COLO668 (cell line): Measurements from ENCODE around the gene STXBP2.
A peak's percentile ranks its signal among the peaks of the same experiment; 100 is the strongest.

ENCODE experiments used
- DNase-seq: peaks from one replicate; lab custom pipeline; 2025; ENCODE audit not compliant: unreplicated experiment; lab: John Stamatoyannopoulos, UW

STXBP2 gene

GRCh38 chr19:7612282-7613274 lies 24.3 kb upstream of the STXBP2 start:
- DNase-seq = no peak

DNA sequence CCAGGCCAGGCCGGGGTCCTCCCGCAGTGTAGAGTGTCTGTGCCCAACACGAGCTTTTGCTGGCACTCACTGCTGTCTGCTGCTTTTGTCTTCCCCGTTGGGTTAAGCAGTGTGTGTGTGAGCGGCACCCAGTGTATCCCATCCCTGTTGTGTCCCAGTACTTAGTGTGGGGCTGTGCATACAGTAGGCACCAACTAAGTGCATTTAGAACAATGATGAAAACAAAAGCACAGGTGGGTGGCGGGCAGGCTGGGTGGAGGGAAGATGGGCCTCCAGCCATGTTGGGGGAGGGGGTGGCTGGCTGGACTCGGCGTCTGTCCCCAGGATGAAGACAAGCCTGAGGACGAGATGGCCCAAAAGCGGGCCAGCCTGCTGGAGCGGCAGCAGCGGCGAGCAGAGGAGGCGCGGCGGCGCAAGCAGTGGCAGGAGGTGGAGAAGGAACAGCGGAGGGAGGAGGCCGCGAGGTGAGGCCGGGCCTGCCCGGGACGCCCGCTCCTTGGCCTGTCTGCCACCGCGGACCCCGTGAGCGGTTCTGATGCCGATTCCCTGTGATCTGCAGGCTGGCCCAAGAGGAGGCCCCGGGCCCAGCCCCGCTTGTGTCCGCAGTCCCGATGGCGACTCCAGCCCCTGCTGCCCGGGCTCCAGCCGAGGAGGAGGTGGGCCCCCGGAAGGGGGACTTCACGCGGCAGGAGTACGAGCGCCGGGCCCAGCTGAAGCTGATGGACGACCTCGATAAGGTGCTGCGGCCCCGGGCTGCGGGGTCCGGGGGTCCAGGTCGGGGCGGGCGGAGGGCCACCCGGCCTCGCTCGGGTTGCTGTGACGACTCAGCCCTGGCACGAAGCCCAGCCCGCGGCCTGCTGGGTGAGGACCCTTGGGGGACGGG lies 21.8 kb upstream of the STXBP2 start:
- DNase-seq = no peak

- no peak for DNase-seq
Measured at GRCh38 chr19:7617172-7617571, 19.7 kb upstream of the STXBP2 start.

- DNase-seq = no peak
Measured at GRCh38 chr19:7617735-7618134, 19.2 kb upstream of the STXBP2 start.

DNA sequence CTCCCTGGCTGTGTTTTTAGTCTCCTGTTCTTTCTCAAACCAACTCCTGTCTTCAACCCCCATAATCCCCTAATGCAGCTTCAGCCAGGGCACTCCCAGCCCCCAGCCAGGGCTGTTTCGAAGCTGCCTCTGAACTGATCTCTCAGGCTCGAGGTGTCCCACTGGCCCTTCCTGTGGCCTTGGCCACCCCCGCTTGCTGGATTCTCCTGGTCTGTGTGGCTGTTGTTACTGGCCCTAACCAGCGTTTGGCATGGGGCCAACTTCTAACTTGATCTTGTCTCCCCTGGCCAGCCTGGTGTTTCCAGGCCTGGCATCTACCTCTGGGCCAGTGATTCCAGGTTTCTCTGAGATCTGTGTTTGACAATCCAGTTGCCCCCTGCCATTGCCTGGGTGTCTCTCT lies 18.6 kb upstream of the STXBP2 start:
- DNase-seq = peak; percentile 14

- DNase-seq = no peak
Measured at GRCh38 chr19:7618771-7619510, 18.0 kb upstream of the STXBP2 start.

GRCh38 chr19:7619671-7620441 lies 17.1 kb upstream of the STXBP2 start:
- no peak for DNase-seq

DNA sequence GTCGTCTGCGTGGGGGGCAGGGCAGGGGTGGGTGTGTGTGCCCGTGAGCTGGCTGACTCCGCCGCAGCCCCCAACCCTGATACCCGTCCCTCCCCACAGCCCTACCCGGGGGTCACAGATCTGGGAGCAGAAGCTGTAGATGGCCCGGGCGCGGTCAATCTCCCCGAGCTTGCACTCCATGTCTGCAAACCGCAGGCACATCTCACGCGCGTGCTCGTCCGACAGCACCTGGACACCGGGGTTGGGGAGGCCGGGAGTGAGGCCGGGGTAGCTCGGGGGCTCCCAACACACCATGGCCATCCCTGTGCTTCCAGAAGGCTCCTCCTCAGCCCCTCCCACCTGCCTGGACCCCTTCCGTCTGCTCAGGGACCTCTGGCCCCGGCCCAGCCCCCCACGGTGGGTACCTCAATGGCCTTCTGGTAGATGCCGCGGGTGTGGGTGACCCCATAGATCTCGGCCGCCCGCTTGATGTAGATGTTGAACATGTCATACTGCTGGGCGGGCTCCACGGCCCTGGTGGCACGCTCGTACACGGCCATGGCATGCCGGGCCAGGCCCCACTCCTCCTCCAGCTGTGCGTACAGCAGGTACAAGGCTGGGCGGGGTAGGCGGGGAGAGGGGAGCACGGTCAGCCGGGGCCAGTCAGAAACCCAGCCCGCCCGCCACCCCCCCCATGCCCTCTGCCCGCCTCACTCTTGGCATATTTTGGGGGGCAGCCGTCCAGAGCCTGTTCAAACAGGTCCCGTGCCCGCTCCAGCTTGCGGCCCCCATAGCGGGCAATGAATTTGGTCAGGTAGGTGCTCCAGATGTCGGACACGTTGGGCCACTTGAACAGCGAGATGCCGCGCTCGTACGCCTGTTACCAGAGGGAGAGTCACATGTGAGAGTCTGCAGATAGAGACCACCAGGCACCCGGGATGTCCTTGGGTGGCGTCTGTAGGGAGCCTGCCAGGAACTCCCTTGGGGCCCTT lies 16.2 kb upstream of the STXBP2 start:
- no peak for DNase-seq

- no peak for DNase-seq
Measured at GRCh38 chr19:7622933-7623685, 13.8 kb upstream of the STXBP2 start.

GRCh38 chr19:7623725-7624603 lies 12.9 kb upstream of the STXBP2 start:
- DNase-seq = no peak

DNA sequence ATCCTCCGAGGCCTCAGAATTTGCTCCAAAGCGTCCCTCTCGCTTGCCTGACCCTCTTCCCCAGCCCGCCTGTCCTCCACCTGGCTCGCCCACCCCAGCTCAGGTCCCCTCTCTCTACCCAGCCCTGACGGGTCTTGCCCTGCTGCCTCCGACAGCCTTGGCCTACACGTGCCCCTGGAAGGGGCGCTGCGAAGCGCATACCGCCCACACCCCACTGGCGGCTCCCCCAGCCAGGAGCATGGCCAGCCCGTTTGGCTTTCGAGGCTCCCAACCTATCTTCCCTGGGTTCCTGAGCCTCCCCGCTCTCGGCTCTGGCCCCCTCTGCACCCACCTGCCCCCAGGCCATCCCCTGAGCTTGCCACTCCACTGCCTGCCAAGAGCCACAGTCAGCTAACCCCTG lies 12.1 kb upstream of the STXBP2 start:
- no peak for DNase-seq

GRCh38 chr19:7625763-7626372 lies 11.0 kb upstream of the STXBP2 start:
- DNase-seq = no peak

DNA sequence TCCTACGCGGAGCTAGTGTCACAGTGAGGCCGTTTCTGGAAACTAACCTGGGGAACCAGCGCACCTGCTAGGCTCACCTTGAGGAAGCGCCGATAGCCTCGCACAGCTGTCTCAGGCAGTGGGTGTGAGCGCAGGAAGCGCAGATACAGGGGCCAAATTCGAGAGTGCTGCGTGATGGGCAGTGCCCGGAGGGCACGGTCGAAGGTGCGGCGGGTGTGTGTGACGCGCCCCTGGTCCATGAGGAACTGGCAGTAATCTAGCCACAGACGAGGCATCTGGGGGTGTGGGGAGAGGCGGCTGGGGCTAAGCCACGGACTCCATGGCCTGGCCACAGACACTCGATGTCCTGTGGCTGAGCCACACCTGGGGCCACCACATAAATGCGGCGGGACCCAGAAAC lies 9.7 kb upstream of the STXBP2 start:
- no peak for DNase-seq

DNA sequence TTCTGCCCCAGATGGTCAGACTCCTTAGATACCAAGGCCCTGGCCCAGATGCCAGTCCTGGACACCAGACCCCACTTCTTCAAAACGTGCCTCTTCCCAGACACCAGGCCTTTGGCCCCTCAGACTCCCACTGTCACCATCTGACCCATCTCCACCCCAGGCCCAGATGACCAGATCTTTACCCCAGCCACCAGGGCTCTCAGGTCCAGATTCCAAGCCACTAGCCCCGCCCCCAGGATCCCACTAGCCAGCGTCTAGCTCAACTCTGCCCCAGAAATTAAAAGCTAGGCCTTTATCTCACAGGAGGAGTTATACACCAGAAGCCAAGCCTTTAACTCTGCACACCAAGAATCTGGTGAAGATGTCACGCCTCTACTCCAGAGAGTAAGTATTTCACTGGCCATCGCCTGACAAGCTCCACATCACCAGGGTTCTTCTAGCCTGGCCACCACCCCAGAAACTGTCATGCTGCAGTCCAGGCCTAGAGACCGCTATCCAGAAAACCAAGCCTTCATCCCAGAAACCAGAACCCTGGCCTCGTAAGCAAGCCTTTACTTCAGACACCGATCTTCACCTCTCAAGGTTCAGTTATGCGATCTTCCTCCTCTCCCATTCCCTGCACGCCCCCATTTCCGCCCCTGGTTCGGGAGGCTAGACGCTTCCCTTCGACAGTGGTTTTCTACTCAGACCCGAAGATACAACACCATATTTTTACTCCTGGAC lies 8.2 kb upstream of the STXBP2 start:
- DNase-seq = no peak

- peak; percentile 94 for DNase-seq
Measured at GRCh38 chr19:7629347-7630054, 7.4 kb upstream of the STXBP2 start, which contains the start of the genes PET100 and XAB2. PET100 (plus strand) TSS chr19:7629793; CDS start chr19:7629834, 41 bp downstream. XAB2 (minus strand) TSS chr19:7629545; CDS start chr19:7629527, 18 bp downstream.

DNA sequence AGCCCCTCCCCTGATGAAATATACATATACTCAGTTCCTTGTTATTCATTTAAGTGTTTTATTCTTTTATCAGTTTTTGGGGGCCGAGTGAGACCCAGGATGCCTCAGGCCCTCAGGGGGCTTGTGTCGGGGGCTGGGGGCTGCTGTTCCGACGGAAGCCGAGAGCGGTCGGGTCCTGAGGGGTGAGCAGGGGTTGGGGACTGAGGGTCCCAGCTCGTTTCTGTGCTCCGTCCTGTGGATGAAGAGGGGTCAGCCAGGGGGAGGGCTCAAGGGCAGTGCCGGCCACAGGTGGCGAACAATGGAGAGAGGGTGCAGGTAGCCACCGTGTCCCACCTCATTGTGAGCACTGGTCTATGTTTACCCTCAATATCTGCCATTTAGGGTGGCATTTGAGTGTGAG lies 5.3 kb upstream of the STXBP2 start:
- no peak for DNase-seq
